A549 treated with Hydrocortisone at 1 μM for 4 hours (cell line): ENCODE data around the gene SUPT3H. TPM values are rescaled to one million over a fixed set of nuclear protein-coding genes. Genes with fewer than 3 reads are reported as not detected.

ENCODE experiments used
- total RNA-seq: library from RNA; stranded (reverse); fragments of 200-300 nt; extraction: Qiagen RNA extraction; gene quantifications from 5 replicates; pipeline ENCODE4 v1.2.3, GENCODE V29; 2022

SUPT3H gene
- 2.9 to 6.6 TPM (median 4.0 TPM) in 5 replicates for total RNA-seq

DNA sequence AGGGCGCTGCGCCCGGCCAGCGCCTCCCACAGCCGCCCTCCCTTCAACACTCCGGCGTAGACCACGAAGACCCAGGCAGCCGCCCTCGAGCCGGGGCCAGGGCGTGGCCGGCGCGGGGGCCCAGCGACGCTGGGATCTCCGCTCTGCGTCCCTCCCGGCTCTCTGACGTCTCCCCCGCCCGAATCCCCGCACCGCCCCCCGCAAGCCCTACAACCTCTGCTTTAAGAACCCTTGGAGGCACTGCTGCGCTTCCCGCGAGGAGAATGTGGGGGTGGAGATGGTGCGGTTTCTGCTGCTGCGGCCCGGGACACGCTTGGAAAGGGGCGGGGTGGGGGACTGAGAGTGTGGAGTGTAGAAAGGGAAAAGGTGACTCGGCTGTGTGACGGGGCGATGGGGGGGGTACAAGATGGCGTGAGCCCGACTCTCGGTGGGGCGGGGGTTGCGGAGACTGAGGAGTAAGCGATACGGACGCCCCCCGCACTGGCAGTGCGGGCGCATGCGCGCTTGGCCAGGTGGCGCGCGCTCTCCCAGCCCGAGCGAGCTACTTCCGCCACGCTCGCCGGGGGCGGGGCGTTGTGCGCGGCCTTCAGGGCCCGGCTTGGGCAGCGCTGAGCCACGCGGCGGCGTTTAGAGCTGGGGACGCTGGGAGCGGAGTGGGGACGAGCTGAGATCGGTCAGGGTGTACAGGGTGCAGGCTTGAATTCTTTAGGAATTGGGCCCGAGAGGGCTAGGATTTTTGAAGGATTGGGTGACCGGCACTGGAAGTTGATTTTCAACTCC lies at the start of gene SUPT3H:
Gene SUPT3H, minus strand, starts transcription at position 381 of the 780 bp plus-strand sequence.

GRCh38 chr6:45327956-45328522 lies 49.7 kb downstream of the SUPT3H start, which contains the start of gene RUNX2:
RUNX2 (plus strand) TSS chr6:45328330; CDS start chr6:45328727, 397 bp downstream.

Other genes with a start within 250 kb of the SUPT3H start
- gene RUNX2, start 49.6 kb downstream of the SUPT3H start, total RNA-seq = 1.3 to 1.9 TPM (median 1.5 TPM) in 5 replicates